Stomach (tissue), 4 donors: ENCODE results near the gene CHST14.

ENCODE experiments used
- CTCF ChIP-seq, 7 experiments: fragments of 450-650 bp in 4 of 7; fragments of 200-600 bp in 3 of 7; sonication (generic) in 3 of 7; IDR thresholded peaks; one replicate each; pipeline ENCODE4 v1.5.1; 2016 to 2019; ENCODE audit warnings: antibody characterized with exemption in 7 of 7, control low read depth in 2 of 7, mild to moderate bottlenecking in 1 of 7
- POLR2A ChIP-seq, 4 donors: fragments of 450-650 bp; IDR thresholded peaks; one replicate each; pipeline ENCODE4 v1.6.1; 2016; ENCODE audit warnings: antibody characterized with exemption in 4 of 4, control low read depth in 2 of 4, mild to moderate bottlenecking in 1 of 4, moderate library complexity in 1 of 4

- TF ChIP-seq POLR2A (IDR thresholded peaks at IDR 0.05), result no peak
- no peak for TF ChIP-seq CTCF (IDR thresholded peaks at IDR 0.05)
Measured at GRCh38 chr15:40483919-40484318, 13.1 kb downstream of the CHST14 start.
